Osteocyte (in vitro differentiated cells): Measurements from ENCODE around the gene TMEM17. TPM values are rescaled to one million over a fixed set of nuclear protein-coding genes. Genes with fewer than 3 reads are reported as not detected.

Experiments used
- DNase-seq: peaks from one replicate; pipeline ENCODE4 v3.0.0; 2021; ENCODE audit warnings: mixed read lengths; ENCODE audit not compliant: unreplicated experiment; ENCODE audit errors: extremely low spot score
- H3K27ac Mint-ChIP-seq: one replicate; pipeline ENCODE4 v1.8.0; 2021; ENCODE audit warnings: mild to moderate bottlenecking, mixed read lengths; ENCODE audit not compliant: unreplicated experiment
- H3K27me3 Mint-ChIP-seq: one replicate; pipeline ENCODE4 v1.8.0; 2021; ENCODE audit warnings: mixed read lengths; ENCODE audit not compliant: unreplicated experiment
- H3K36me3 Mint-ChIP-seq: one replicate; pipeline ENCODE4 v1.8.0; 2021; ENCODE audit warnings: mixed read lengths; ENCODE audit not compliant: unreplicated experiment
- H3K4me1 Mint-ChIP-seq: one replicate; pipeline ENCODE4 v1.8.0; 2021; ENCODE audit warnings: mixed read lengths; ENCODE audit not compliant: unreplicated experiment
- H3K4me3 Mint-ChIP-seq: one replicate; pipeline ENCODE4 v1.8.0; 2021; ENCODE audit warnings: mild to moderate bottlenecking, moderate library complexity, mixed read lengths; ENCODE audit not compliant: unreplicated experiment
- H3K9me3 Mint-ChIP-seq: one replicate; pipeline ENCODE4 v1.8.0; 2021; ENCODE audit warnings: mixed read lengths; ENCODE audit not compliant: unreplicated experiment
- total RNA-seq: library from RNA; stranded (reverse); gene quantifications from 2 replicates; pipeline ENCODE4 v1.2.1, GENCODE V29; 2021
- TF ChIP-seq, protein P1 (sequence below): fragments of 200-600 bp; sonication (generic); IDR thresholded peaks from 2 replicates; pipeline ENCODE4 v1.5.0; 2021; ENCODE audit warnings: antibody characterized with exemption, mild to moderate bottlenecking, moderate library complexity

The TMEM17 gene
- total RNA-seq, 1 donor from 2014 or later, result 2.1 TPM

DNA sequence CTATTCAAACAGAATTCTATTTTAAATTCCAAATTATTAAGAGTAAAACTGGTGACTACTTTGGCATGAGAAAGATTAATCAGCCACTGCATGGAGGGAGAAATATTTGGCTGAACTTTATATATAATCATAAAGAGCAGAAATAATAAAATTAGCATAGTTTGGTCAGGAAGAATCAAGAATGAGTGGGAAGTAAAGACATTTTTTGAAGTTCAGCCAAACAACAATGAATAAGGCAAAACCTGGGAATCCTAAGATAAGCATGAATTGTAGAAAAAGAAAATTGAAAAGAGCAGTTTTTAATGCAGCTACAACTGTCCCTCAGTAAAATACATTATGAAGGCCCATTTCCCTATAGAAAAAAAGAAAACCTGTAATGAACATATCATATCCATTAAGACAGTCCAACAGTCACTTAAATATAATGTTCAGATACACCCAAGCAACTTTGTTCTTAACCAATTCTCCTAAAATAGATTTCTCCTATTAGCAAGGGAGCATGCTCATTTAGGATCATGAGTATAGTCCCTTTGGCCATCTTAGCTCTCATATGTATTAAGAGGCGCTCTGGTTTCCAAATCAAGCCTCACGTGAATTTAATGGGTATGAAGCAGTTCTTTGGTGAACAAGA is 6.5 kb downstream of the TMEM17 start:
- Mint-ChIP-seq H3K9me3 (no peaks in the 10 kb centered on the region), H3K4me3 (no peak overlapping the region), H3K27me3 (no peaks in the 10 kb centered on the region), H3K4me1 (peaks cover 8% of the 10 kb centered on the region), H3K36me3 (peaks cover 3% of the 10 kb centered on the region), H3K27ac (no peak overlapping the region)
- TF ChIP-seq, protein P1, sequence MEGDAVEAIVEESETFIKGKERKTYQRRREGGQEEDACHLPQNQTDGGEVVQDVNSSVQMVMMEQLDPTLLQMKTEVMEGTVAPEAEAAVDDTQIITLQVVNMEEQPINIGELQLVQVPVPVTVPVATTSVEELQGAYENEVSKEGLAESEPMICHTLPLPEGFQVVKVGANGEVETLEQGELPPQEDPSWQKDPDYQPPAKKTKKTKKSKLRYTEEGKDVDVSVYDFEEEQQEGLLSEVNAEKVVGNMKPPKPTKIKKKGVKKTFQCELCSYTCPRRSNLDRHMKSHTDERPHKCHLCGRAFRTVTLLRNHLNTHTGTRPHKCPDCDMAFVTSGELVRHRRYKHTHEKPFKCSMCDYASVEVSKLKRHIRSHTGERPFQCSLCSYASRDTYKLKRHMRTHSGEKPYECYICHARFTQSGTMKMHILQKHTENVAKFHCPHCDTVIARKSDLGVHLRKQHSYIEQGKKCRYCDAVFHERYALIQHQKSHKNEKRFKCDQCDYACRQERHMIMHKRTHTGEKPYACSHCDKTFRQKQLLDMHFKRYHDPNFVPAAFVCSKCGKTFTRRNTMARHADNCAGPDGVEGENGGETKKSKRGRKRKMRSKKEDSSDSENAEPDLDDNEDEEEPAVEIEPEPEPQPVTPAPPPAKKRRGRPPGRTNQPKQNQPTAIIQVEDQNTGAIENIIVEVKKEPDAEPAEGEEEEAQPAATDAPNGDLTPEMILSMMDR, result no peak
- DNase-seq, result no peak

DNA sequence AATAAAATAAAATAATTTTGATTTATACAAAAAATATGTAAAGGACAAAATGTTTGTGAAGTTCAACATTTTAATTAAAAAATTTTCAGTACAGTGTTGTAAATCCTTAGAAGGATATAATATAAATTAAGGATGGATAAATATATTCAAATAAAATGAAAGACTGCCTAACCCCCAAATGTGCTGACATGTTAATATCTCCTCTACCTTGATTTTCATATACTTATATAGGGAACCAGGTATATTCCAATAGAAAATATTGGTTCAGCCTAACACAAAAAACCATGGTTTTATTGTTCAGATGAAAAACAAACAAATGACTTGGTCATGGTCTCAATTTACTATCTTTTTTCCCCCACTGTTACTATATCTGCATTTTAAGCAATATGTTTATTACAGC is 7.3 kb downstream of the TMEM17 start:
- TF ChIP-seq, protein P1, result no peak
- Mint-ChIP-seq H3K4me3 (no peak overlapping the region), H3K27ac (no peak overlapping the region)

DNA sequence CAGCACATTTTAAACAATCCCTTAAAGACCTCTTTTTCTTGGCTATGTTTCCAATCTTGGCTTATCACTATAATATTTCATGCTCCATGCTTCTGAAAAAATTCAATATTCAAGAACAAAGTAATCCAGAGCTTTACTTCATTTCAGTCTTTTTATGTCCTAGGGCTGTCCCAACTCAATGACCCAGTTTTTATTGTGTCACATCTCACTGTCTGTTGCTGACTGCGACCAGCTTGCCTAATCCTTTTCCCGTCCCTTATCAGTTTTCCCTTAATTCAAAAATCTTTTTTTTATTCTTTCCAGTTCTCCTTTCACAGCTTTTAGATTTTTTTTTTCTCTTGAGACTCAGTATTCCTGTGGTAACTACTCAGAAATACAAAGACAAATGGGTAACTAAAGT is 10.2 kb downstream of the TMEM17 start:
- H3K36me3 Mint-ChIP-seq, result no peaks in the 10 kb centered on the region
- peaks cover 8% of the 10 kb centered on the region for H3K4me1 Mint-ChIP-seq
- TF ChIP-seq, protein P1, result no peak
- H3K4me3 Mint-ChIP-seq, result no peak overlapping the region
- peak overlapping the region; percentile 50 for H3K27ac Mint-ChIP-seq
- no peaks in the 10 kb centered on the region for H3K27me3 Mint-ChIP-seq
- no peaks in the 10 kb centered on the region for H3K9me3 Mint-ChIP-seq
- DNase-seq, result no peak

More for the DNA sequence above, 7.3 kb downstream of the TMEM17 start:
- peaks cover 8% of the 10 kb centered on the region for H3K4me1 Mint-ChIP-seq
- no peaks in the 10 kb centered on the region for H3K27me3 Mint-ChIP-seq
- DNase-seq, result no peak
- H3K9me3 Mint-ChIP-seq, result no peaks in the 10 kb centered on the region
- H3K36me3 Mint-ChIP-seq, result peaks cover 3% of the 10 kb centered on the region

DNA sequence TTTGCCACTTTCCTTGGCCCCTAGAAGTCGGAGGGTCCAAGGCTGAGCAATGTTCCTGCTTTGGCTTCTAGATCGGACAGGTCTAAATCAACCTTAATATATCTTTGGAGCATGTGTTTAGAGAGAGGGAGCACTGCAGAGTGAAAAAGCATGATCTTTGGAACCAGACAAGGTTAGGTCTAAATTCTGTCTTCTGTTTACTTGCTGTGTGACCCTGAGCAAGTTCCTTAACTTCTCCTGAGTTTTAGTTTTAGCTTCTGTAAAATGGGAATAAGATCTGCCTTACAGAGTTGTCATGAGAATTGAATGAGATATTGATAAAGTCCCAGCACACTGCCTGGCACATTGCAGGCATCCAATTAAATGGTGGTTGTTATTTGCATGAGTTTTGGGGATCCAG is 13.9 kb downstream of the TMEM17 start:
- Mint-ChIP-seq H3K27ac (no peak overlapping the region), H3K36me3 (no peaks in the 10 kb centered on the region), H3K4me1 (peaks cover 31% of the 10 kb centered on the region), H3K9me3 (no peaks in the 10 kb centered on the region), H3K27me3 (no peaks in the 10 kb centered on the region), H3K4me3 (no peak overlapping the region)
- DNase-seq, result no peak
- TF ChIP-seq, protein P1, result no peak

DNA sequence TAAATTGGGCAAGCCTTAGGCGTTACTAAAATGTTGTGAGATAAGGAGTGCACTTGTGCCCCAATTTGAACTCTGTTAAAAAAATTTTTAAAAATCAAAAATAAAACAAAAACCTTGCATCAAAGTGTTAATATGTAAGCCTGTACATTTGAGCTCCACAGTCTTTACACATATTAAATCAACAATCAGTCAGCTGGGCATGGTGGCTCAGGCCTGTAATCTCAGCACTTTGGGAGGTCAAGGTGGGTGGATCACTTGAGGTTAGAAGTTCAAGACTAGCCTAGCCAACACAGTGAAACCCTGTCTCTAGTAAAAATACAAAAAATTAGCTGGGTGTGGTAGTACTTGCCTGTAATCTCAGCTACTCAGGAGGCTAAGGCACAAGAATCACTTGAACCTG is 16.3 kb downstream of the TMEM17 start:
- Mint-ChIP-seq H3K27ac (peak overlapping the region; percentile 75), H3K36me3 (no peaks in the 10 kb centered on the region)

More for the DNA sequence above, 16.3 kb downstream of the TMEM17 start:
- TF ChIP-seq, protein P1, result no peak
- no peak overlapping the region for H3K4me3 Mint-ChIP-seq
- no peaks in the 10 kb centered on the region for H3K27me3 Mint-ChIP-seq
- no peaks in the 10 kb centered on the region for H3K9me3 Mint-ChIP-seq
- no peak for DNase-seq
- H3K4me1 Mint-ChIP-seq, result peaks cover 43% of the 10 kb centered on the region
